HuH-7 (cell line): Measurements from ENCODE around the gene D2HGDH.

Source experiments
- DNase-seq: peaks from one replicate; pipeline ENCODE4 v3.0.0; 2011; ENCODE audit warnings: low spot score

D2HGDH gene

GRCh38 chr2:241734467-241735208, at the start of gene D2HGDH:
Gene D2HGDH, plus strand, starts transcription at chr2:241734630. Its CDS starts 595 bp downstream, at chr2:241735225.
- DNase-seq, result peak; percentile 87

GRCh38 chr2:241686324-241686649, 48.1 kb upstream of the D2HGDH start:
- no peak for DNase-seq

- DNase-seq, result peak; percentile 98
Observed at GRCh38 chr2:241686650-241687425, 47.6 kb upstream of the D2HGDH start, which contains the start of gene DTYMK. Gene DTYMK, minus strand, starts transcription at chr2:241686815. Its CDS starts 32 bp downstream, at chr2:241686783.

- DNase-seq, result no peak
Observed at GRCh38 chr2:241689306-241689705, 45.1 kb upstream of the D2HGDH start.

- no peak for DNase-seq
Observed at GRCh38 chr2:241690202-241690717, 44.2 kb upstream of the D2HGDH start.

- DNase-seq, result no peak
Observed at GRCh38 chr2:241692448-241692847, 42.0 kb upstream of the D2HGDH start.

GRCh38 chr2:241695651-241696050, 38.8 kb upstream of the D2HGDH start:
- no peak for DNase-seq

GRCh38 chr2:241701149-241701398, 33.4 kb upstream of the D2HGDH start:
- no peak for DNase-seq

GRCh38 chr2:241701399-241702154, 32.9 kb upstream of the D2HGDH start, which contains the start of gene ING5:
Gene ING5, plus strand, starts transcription at chr2:241702039. Its CDS starts 27 bp downstream, at chr2:241702066.
- DNase-seq, result peak; percentile 82

GRCh38 chr2:241702155-241703031, 32.0 kb upstream of the D2HGDH start:
- peak; percentile 89 for DNase-seq

GRCh38 chr2:241703032-241703604, 31.3 kb upstream of the D2HGDH start:
- DNase-seq, result no peak

- no peak for DNase-seq
Observed at GRCh38 chr2:241706537-241706936, 27.9 kb upstream of the D2HGDH start.

GRCh38 chr2:241708879-241709278, 25.6 kb upstream of the D2HGDH start:
- DNase-seq, result no peak

- no peak for DNase-seq
Observed at GRCh38 chr2:241719093-241719492, 15.3 kb upstream of the D2HGDH start.

- DNase-seq, result no peak
Observed at GRCh38 chr2:241720099-241720498, 14.3 kb upstream of the D2HGDH start.

- DNase-seq, result no peak
Observed at GRCh38 chr2:241720560-241720959, 13.9 kb upstream of the D2HGDH start.

GRCh38 chr2:241721852-241722251, 12.6 kb upstream of the D2HGDH start:
- DNase-seq, result no peak

GRCh38 chr2:241722896-241723454, 11.5 kb upstream of the D2HGDH start:
- no peak for DNase-seq

- peak; percentile 49 for DNase-seq
Observed at GRCh38 chr2:241724259-241724974, 10.0 kb upstream of the D2HGDH start.
